Effector CD8-positive, alpha-beta T cell (primary cell): ENCODE results near the gene ADGRG3.
A peak's percentile ranks its signal among the peaks of the same experiment; 100 is the strongest.
"Not testable (repeated sequence)": the region's sequence is repeated elsewhere in the genome, so short reads cannot be mapped to it uniquely, and the experiment has no call there.

ENCODE experiments used
- DNase-seq: peaks from one replicate; lab custom pipeline; 2025; lab: John Stamatoyannopoulos, UW

The ADGRG3 gene

GRCh38 chr16:57697896-57698537, 29.9 kb downstream of the ADGRG3 start:
- DNase-seq = no peak

GRCh38 chr16:57698812-57699405, 30.8 kb downstream of the ADGRG3 start:
- no peak for DNase-seq

GRCh38 chr16:57699481-57699880, 31.4 kb downstream of the ADGRG3 start:
- no peak for DNase-seq

- no peak for DNase-seq
These were observed 31.8 kb downstream of the ADGRG3 start for GRCh38 chr16:57699899-57700298.

GRCh38 chr16:57700781-57701551, 32.9 kb downstream of the ADGRG3 start:
- DNase-seq = no peak

- no peak for DNase-seq
These were observed 33.8 kb downstream of the ADGRG3 start for GRCh38 chr16:57701759-57702371.

- DNase-seq = no peak
These were observed 35.4 kb downstream of the ADGRG3 start for GRCh38 chr16:57703416-57704010.

GRCh38 chr16:57704011-57704904, 36.2 kb downstream of the ADGRG3 start:
- no peak for DNase-seq

GRCh38 chr16:57704905-57705852, 37.1 kb downstream of the ADGRG3 start:
- DNase-seq = no peak

- no peak for DNase-seq
These were observed 38.6 kb downstream of the ADGRG3 start for GRCh38 chr16:57706717-57707116.

- no peak for DNase-seq
These were observed 39.2 kb downstream of the ADGRG3 start for GRCh38 chr16:57707331-57707730.

- no peak for DNase-seq
These were observed 40.1 kb downstream of the ADGRG3 start for GRCh38 chr16:57708168-57708567.

- no peak for DNase-seq
These were observed 41.6 kb downstream of the ADGRG3 start for GRCh38 chr16:57709663-57710062.

- DNase-seq = no peak
These were observed 43.2 kb downstream of the ADGRG3 start for GRCh38 chr16:57711346-57711745.

- no peak for DNase-seq
These were observed 43.9 kb downstream of the ADGRG3 start for GRCh38 chr16:57711993-57712392.

GRCh38 chr16:57712569-57712968, 44.5 kb downstream of the ADGRG3 start:
- DNase-seq = not testable (repeated sequence)

- DNase-seq = no peak
These were observed 45.5 kb downstream of the ADGRG3 start for GRCh38 chr16:57713596-57713995.

- no peak for DNase-seq
These were observed 45.9 kb downstream of the ADGRG3 start for GRCh38 chr16:57714047-57714446.

GRCh38 chr16:57720142-57720575, 52.1 kb downstream of the ADGRG3 start:
- DNase-seq = peak; percentile 13
